ENCODE measurements around the gene RBP5.

DNA sequence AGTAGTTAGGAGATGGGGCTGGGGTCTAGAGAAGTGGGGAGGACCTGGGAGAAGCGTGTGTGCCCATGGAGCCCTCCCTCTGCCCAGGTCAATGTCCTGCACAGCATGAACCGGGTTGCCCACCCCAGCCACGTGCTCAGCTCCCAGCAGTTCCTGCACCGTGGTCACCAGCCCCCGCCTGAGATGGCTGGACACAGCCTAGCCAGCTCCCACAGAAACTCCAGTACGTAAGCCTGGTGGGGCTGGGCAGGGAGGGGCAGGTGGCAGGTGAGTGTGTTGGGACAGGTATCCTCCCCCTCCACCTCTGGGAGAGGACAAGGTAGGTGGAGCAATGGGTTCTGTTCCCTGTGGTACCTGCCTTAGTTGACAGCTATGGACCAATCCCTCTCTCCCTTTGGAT, 22.2 kb upstream of the RBP5 start:
- TF ChIP-seq MAX (IDR thresholded peaks at IDR 0.05) (no peak), EGR1 (IDR thresholded peaks at IDR 0.05) (no peak), YY1 (IDR thresholded peaks at IDR 0.05; ENCODE audit: low read depth) (no peak), CEBPB (IDR thresholded peaks at IDR 0.05) (no peak)

Measured in Ishikawa (cell line).